GOT3 (cell line): Measurements from ENCODE around the gene SAP30.

Experiments used
- DNase-seq: peaks from one replicate; lab custom pipeline; 2025; ENCODE audit warnings: mixed read lengths; lab: John Stamatoyannopoulos, UW

SAP30 gene

DNA sequence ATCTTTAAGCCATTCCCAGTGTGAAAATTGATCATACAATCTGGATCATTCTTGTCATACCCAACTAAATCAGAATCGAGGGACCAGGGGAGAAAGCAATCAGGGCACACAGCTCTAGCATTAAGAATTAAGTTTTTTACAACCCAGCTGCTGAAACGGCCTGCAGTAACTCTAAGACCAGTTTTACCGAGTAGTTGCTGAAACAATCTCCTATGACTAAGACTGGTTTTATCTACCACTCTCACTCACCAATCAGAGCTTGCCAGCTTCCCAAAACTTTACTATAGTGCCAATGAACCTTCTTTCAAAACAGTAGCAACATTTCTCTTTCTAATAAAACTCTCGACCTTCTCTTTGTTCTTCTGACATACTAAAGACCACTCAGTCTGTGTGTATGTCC is 2.8 kb upstream of the SAP30 start:
- no peak for DNase-seq

DNA sequence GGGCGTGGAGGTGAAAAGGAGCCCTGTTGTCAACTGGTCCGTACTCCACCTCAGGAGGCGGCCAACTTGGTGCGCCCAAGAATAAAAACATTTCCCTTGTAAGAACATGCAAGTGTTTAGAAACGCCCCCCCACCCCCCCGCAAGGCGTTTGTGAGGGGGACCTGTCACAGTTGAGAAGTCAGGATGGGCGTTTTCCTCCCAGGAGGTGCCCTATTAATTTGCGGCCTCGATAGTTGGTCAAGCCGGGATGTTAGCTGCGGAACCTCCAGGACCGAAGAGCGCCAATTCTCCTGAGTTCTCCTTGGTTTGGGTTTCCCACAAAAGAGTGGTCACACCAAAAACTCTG is 651 bp upstream of the SAP30 start:
- DNase-seq, result no peak

DNA sequence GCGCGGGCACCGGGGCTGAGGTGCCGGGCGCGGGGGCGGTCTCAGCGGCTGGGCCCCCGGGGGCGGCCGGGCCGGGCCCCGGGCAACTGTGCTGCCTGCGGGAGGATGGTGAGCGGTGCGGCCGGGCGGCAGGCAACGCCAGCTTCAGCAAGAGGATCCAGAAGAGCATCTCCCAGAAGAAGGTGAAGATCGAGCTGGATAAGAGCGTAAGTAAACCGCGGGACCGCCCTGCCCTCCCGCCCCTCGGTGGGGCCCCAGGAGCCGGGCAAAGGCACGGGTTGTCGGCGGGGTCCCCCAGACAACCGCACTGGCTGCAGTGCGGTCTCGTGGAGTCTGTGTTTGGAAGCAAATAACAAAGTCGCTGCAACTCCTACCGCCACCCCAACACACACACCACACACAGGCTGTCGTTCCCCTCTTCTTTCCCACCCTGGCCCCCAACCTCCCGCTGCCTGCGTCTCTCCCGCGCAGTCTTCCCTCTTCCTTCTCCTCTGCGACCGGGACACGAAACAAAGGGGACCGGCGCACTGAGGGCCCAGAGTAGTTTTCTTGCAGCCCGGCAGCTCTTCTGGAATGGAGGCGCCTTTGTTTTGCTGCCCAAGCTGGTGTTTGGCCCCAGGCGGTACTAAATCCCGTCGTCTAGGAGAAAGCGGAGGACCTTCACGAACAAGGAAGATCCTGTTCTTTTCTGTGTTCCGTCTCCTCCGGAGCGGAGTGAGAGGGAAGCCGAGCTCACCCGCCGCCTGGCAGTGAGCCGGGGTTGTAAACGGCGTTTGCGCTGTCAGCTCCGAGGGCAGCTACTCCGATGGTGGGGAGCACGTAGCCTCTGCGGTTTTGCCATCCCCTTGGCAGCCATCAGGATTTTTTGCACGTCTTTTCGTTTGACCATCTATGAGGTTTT is 788 bp downstream of the SAP30 start:
- DNase-seq, result no peak

DNA sequence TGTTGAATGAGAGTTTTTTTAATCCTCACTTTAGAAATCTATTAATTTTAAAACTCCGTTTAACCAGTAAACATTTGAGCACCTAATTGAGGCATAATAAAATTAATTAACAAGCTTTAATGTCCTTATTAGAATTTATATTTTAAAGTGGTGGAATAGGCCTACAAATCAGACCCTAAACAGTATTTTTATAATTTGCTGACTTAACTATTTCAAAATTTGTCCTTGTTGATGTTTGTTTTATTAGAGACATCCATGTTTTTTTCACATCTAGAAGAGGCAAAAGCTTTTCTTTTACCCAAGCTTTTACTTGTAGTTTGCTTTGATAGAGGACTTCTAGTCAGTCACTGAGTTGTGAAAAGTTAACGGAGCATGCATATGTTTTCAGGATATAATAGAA is 3.8 kb downstream of the SAP30 start:
- DNase-seq, result no peak

DNA sequence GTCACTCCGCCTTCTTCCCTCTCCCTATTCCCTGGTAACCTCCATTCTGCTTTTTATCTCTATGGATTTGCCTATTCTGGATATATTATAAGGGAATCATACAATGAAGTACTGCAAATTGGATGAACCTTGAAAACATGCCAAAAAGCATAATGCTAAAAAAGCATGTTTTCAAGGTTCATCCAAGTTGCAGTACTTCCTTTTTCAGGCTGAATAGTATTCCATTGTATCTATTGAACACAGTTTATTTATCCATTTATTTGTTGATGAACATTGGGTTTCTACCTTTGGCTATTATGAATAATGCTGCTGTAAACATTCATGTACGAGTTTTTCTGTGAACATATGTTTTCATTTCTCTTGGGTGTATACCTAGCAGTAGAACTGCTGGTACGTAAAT is 9.2 kb downstream of the SAP30 start:
- DNase-seq, result no peak

DNA sequence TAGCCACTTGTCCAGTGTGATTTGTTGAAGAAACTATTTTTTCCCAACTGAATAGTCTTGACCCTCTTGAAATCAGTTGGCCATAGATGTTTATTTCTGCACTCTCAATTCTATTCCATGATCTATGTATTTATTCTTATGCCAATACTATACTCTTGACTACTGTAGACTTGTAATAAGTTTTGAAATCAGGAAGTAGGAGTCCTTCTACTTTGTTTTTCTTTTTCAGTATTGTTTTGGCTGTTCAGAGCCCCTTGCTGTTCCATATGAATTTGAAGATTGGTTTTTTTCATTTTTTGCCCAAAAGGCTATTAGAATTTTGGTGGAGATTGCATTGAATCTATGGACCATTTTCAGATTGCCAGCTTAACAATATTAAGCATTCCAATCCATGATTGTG is 10.2 kb downstream of the SAP30 start:
- DNase-seq, result no peak

DNA sequence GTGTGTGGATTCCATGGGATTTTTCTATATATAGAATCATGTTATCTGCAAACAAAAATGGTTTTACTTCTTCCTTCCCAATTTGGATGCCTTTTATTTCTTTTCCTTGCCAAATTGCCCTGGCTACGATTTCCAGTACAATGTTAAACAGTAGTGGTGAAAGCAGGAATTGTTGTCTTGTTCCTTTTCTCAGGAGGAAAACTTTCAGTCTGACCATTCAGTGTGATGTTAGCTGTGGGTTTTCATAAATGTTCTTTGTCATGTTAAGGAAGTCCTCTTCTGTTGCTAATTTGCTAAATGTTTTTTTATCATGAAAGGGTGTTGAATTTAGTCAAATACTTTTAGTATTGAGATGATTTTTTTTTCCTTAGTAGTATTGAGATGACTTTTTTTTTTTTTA is 10.9 kb downstream of the SAP30 start:
- DNase-seq, result no peak

DNA sequence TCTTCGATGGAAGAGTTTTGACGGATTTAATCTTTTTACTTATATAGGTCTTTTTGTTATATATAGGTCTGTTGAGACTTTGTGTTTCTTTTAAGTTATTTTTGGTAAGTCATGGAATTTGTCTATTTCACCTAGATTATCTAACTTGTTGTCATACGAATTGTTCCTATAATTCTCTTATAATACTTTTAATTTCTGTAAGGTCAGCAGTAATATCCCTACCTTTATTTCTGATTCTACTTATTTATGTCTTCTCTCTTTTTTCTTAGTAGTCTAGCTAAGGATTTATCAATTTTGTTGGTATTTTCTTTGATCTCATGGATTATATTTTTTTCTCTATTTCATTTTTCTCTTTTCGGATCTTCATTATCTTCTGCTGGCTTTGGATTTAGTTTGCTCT is 11.6 kb downstream of the SAP30 start:
- no peak for DNase-seq

DNA sequence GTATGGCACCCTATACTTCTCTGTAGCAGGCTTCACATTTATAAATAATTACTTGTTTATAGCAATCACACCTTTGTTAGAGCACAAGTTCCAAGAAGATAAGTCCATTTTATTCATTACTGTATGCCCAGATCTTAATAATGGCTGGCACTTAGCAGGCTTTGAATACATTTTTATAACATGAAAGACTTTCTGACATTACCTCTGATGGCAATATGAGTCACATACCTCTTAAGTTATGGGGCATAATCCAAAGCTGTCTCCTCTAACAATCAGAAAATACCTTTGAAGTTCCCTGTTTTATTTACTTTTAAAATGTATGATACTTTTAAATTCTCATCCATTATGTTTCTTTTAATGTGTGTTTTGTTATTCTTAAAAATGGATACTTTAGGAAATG is 16.0 kb downstream of the SAP30 start:
- DNase-seq, result no peak

DNA sequence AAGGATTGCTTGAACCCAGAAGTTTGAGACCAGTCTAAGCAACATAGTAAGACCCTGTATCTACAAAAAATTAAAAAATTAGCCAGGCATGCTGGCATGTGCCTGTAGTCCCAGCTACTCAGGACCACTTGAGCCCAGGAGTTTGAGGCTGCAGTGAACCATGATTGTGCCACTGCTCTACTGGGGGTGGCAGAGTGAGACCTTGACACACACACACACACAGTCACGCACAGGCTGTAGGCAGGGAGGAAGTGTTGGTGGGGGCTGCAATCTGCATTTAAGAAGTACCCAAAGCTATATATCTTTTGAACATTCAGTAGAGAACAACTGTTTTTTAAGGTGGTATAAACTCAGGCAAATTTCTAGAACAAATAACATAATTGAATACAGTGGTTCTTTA is 20.9 kb downstream of the SAP30 start:
- DNase-seq, result no peak

DNA sequence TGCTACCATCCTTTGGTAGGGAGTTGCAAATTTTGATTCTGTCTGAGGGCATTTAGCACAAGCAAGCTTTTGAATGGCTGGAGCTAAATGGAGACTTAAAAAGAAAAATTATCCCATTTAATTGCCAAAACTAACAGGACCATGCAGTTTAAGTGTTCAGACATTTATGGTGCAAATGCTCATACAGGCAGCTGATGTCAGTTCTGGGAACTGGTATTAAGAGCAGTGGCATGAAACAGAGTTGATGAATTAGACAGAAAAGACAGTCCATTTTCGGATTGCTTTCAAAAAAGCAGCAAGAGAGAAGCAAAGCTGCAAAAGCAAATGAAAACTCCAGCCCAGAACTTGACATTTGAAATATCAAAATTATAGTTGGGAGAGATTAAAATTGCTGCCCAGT is 26.9 kb downstream of the SAP30 start:
- DNase-seq, result no peak

DNA sequence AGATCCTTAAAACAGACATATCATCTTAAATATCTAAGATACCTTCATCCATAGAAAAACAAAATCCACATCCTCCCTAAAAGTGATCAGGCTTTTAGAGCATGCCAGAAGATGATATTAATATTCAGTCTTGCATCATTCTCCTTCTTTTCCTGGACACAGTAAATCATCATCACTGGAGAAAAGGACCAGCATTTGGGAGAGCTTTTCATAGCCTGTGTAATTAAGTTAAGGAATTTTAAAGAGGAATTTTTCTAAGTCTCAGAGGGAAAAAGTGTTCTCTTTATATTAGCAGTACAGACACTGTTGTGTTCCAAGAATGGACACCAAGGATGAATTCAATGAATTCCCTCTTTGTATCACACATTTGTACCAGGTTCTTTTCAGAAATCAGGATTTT is 27.5 kb downstream of the SAP30 start:
- DNase-seq, result no peak

DNA sequence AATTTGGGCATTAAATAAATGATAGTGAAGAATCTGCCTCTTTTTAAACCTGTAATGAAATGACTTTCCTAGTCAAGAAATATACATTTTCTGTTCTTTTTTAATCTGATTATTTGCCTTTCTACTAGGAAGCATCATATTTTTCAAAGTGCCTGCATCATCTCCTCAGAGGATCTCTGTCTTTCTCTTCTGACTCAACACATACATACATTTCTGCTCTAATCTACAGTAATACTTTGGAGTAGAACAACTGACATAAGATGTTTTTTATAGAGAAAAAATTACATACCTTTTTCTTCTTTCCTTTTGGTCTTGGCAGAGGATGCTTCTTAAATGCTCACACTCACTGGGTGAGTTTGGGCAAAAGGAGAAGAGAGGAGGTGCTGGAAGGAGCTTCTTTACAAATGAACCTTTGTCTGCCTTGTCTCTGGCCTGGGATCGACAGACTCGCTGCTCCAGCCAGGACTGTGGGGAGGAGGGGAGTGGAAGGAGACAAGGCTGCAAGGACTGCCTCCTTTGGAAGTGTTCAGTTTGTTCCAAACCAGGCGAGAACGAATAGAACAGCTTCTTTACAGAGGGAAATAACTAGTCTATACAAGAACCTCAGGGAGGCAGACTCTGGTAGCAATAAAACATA is 28.1 kb downstream of the SAP30 start, which contains the start of gene SCRG1:
TSS of gene SCRG1 (minus strand) at position 338 of the 637 bp plus-strand sequence. CDS start 7,702 bp downstream, outside the sequence.
- DNase-seq, result no peak

DNA sequence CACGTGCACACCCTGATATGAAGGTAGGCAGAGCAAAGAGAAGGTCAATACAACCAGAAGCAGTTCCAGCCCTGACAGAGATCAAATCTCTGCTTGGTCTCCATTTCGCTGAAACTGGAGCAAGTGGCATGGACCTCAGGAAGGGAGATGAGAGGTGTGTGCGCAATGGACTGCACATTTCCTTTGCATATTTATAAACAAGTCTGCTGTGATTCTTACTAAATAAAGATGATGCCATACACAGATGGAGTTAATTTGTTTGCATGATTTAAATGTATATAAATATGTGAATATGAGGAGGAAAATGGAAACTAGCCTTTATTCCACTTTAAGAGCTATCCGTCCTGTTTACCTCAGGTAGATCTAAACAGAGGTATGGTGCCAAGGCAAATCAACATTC is 30.3 kb downstream of the SAP30 start:
- DNase-seq, result no peak

DNA sequence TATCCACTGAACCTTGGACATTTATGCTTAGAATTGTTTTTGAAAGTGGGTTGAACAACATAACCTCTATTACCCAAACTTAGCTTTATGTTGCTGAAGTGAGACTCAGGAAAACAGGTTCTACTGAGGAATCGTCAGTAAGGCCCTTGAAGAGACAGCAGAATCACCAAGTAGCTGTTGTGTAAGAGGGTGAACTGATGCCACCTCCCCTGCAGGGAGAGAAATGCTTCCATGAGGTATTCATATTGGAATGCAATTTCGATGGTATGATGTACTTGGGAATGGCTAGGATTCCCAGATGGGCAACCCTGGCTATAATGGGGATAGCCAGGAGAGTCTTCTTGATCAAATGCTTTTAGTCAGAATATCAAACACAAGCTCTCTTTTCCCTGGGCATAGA is 32.3 kb downstream of the SAP30 start:
- DNase-seq, result no peak

DNA sequence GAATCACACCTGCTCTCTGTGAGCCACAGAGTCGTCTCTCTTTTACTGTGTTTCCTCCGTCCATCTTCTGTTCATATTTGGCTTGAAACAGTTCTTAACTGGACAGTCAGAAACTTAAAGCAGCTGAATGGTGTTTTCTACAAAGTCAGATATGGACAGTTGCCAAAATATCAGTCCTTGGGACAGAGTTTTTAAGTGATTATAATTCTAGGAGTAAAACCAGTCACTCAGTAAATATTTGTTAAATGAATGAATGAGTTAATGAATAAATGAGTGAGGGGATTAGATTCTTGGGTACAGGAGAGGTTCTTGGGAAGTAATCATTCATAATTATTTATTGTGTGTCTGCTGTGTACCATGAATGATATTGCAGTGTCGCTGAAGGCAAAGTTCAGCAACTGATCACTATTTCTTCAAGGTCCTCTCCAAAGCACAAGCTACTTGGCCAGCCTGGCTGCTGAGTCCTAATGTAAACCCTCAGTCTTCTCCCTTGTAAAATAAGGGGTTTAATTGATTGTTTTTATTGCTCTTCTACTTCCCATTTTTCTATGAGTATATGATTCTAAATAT is 33.6 kb downstream of the SAP30 start:
- no peak for DNase-seq

DNA sequence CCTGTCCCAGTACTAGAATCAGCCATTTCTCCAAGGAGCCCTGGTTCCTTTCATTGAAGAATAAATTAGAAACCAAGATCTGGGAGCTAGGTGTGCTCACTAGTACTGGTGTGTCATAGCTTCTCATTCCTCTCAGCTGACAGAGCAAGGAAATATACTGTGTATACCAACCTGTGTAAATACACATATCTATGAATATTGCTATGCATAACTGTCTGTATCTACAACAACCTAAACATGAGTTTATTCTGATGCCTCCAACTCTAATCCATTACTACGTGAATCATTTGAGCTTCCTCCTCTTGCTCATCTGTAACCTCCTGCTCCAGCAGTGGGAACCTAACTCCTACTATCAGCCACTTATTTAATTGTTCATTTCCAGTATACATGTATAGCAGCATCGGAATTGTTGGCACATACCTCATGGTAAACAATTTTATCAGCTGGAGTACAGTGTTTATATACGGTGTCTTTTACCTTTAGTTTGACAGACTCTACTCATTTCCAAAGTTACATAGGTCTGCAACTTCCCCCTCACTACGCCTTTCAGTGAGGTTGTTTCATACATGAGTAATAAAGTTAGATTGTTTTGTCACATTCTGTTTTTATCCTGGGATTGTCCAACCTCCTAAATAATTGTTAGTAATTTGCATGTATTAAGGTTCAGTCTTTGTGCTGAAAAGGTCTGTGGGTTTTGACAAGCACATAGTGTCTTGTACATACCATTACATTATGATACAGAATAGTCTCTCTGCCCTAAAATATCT is 35.3 kb downstream of the SAP30 start:
- DNase-seq, result no peak

DNA sequence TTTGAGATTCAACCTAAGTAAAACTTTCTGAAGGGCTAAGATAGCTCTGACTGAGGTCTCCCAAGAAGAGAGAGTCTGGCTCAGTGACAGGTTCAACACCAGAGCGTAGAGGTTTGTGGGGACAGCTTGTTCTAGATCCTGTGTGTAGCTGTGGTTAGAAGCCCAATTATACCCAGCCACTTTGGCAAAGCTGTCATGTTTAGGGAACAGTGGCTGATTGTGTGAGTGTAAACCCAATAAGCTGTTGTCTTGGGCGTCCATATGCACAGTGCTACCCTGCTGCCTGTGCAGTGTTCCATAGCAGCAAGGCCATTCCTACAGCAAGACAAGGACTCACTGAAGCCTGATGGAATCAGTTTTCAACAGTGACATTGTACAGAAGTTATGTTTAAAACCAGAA is 39.3 kb downstream of the SAP30 start:
- no peak for DNase-seq

DNA sequence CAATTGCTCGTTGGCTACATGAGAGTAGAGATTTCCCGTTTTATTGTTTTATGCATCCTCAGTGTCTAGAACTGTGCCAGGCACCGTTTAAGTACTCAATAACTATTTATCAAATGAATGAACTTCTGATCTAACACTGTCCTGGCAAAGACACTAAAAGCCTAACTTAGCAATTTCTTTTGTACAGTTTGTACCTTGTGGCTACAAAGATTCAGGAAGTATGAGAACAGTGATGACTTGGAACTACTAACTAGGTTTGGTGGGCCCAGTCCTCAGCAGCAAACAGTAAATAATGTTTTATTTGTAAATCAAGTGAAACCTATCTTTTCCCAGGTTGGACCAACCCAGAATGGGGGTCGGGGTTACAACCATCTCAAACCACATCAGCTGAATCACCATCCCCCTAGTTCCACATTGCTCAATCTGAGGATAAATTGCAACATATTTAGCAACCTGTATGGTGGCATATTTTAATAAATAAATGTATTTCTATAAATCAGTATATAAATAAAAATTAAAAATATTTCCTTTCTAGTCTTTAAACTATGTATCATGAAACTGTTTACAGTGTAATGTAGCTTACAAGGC is 40.4 kb downstream of the SAP30 start:
- no peak for DNase-seq

DNA sequence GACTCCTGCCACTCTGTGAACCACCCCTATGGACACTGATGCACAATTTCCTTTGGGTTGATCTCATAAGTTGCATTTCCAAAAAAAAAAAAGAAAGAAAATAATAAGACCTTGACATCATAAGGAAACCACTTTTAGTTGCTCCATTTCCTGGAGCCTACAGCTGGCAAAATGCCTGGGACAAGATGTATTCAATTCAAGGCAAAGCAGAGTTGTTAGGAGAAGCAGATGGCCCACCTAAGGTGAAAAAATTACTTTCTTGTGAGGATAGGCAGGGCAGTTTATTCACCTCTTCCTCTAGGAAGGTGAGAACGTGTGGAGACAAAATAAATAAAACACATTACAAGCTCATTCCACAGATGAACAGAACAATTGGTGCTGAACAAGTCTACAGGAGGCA is 42.3 kb downstream of the SAP30 start:
- DNase-seq, result no peak

DNA sequence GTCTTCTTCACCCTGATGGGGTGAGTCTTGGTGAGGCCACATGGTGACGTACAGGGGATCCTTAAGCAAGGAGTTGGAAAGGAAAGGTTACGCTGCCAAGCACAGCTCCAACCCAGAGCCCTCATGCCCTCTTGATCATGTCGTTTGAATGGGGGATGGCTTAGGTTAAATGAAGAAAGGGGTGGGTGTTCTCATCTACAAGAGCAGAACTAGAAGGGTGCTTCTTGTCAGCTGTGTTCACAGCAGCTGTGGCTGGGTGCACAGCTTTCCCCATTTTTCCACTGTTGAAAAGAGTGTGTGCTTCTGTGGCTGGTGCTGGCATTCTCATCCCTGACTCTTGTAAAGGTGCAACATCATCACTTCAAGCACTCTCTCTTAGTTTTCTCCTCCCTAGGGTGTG is 43.7 kb downstream of the SAP30 start:
- DNase-seq, result no peak

DNA sequence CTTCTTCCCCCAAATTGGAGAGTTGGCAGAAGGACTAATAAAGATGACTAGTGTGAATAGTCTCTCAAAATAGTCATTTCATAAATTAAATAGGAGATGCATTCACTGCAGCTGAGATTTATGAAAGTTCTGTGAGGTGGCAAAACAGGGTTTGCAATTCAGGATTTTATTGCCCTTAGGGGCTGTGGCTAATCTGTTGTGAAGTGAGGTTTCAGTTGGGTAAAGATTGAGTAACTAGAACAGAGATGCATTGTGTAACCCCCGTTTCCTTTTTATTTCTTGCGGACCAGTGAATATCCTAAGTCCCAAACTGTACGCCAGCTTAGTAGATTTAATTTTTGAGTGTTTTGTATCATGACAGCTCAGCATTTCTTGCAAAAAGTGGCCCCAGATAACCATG is 44.3 kb downstream of the SAP30 start:
- no peak for DNase-seq
